GM12875 (cell line): ENCODE results near the gene EGLN1.

Experiments used
- H3K4me3 ChIP-seq: one replicate; pipeline ENCODE4 v1.5.1; 2011; ENCODE audit warnings: low read depth, low read length, control low read depth
- CTCF ChIP-seq: IDR thresholded peaks from 2 replicates; pipeline ENCODE4 v1.5.1; 2011; ENCODE audit warnings: low read depth, mild to moderate bottlenecking, control low read depth, inconsistent platforms, low read length, moderate library complexity, borderline replicate concordance; ENCODE audit not compliant: insufficient read depth

Gene EGLN1

GRCh38 chr1:231327617-231328016 is 94.5 kb downstream of the EGLN1 start:
- H3K4me3 ChIP-seq: no peak overlapping the region
- no peak for TF ChIP-seq CTCF

- no peak for TF ChIP-seq CTCF
- H3K4me3 ChIP-seq: no peak overlapping the region
Observed at GRCh38 chr1:231326248-231326647, 95.8 kb downstream of the EGLN1 start.

- H3K4me3 ChIP-seq: no peak overlapping the region
- no peak for TF ChIP-seq CTCF
Observed at GRCh38 chr1:231324660-231325059, 97.4 kb downstream of the EGLN1 start.

- no peak for TF ChIP-seq CTCF
- no peak overlapping the region for H3K4me3 ChIP-seq
Observed at GRCh38 chr1:231322880-231323530, 99.1 kb downstream of the EGLN1 start.

- no peak for TF ChIP-seq CTCF
- no peak overlapping the region for H3K4me3 ChIP-seq
Observed at GRCh38 chr1:231319080-231319479, 103.0 kb downstream of the EGLN1 start.

- TF ChIP-seq CTCF: no peak
Observed at GRCh38 chr1:231318568-231318967, 103.5 kb downstream of the EGLN1 start.

GRCh38 chr1:231318015-231318355 is 104.1 kb downstream of the EGLN1 start:
- no peak overlapping the region for H3K4me3 ChIP-seq
- no peak for TF ChIP-seq CTCF

More at GRCh38 chr1:231318568-231318967, 103.5 kb downstream of the EGLN1 start:
- no peak overlapping the region for H3K4me3 ChIP-seq
